Measurements from ENCODE around the gene TOM1L2. TPM values are rescaled to one million over a fixed set of nuclear protein-coding genes. Genes with fewer than 3 reads are reported as not detected.
"Not testable (repeated sequence)": the region's sequence is repeated elsewhere in the genome, so short reads cannot be mapped to it uniquely, and the experiment has no call there.

TOM1L2 gene
- total RNA-seq, 1 donor from 2014 or later = 16.3 TPM

GRCh38 chr17:17810084-17810894, 161.9 kb downstream of the TOM1L2 start:
- Histone ChIP-seq H3K36me3 (ENCODE audit: control insufficient read depth, insufficient read depth, low read length) (peaks cover 9% of the 10 kb centered on the region), H3K27me3 (ENCODE audit: control insufficient read depth, insufficient read depth, low read length) (no peaks in the 10 kb centered on the region), H3K4me3 (ENCODE audit: low read depth, low read length) (no peak overlapping the region)
- no peak for DNase-seq (ENCODE audit: low read depth)
- no peak for TF ChIP-seq CTCF (IDR thresholded peaks at IDR 0.05; ENCODE audit: insufficient read depth, low read length, poor library complexity, severe bottlenecking)

- no peak for DNase-seq (ENCODE audit: low read depth)
- Histone ChIP-seq H3K4me3 (ENCODE audit: low read depth, low read length) (no peak overlapping the region), H3K36me3 (ENCODE audit: control insufficient read depth, insufficient read depth, low read length) (peaks cover 9% of the 10 kb centered on the region), H3K27me3 (ENCODE audit: control insufficient read depth, insufficient read depth, low read length) (no peaks in the 10 kb centered on the region)
- no peak for TF ChIP-seq CTCF (IDR thresholded peaks at IDR 0.05; ENCODE audit: insufficient read depth, low read length, poor library complexity, severe bottlenecking)
Observed at GRCh38 chr17:17809531-17810083, 162.6 kb downstream of the TOM1L2 start.

- no peaks in the 10 kb centered on the region for H3K27me3 ChIP-seq (ENCODE audit: control insufficient read depth, insufficient read depth, low read length)
- H3K36me3 ChIP-seq (ENCODE audit: control insufficient read depth, insufficient read depth, low read length) = peaks cover 10% of the 10 kb centered on the region
- no peak overlapping the region for H3K4me3 ChIP-seq (ENCODE audit: low read depth, low read length)
- no peak for DNase-seq (ENCODE audit: low read depth)
- TF ChIP-seq CTCF (IDR thresholded peaks at IDR 0.05; ENCODE audit: insufficient read depth, low read length, poor library complexity, severe bottlenecking) = no peak
Observed at GRCh38 chr17:17808706-17809432, 163.3 kb downstream of the TOM1L2 start.

GRCh38 chr17:17808200-17808599, 164.0 kb downstream of the TOM1L2 start:
- not testable (repeated sequence) for DNase-seq (ENCODE audit: low read depth); H3K27me3 ChIP-seq (ENCODE audit: control insufficient read depth, insufficient read depth, low read length); H3K36me3 ChIP-seq (ENCODE audit: control insufficient read depth, insufficient read depth, low read length); H3K4me3 ChIP-seq (ENCODE audit: low read depth, low read length)

- TF ChIP-seq CTCF (IDR thresholded peaks at IDR 0.05; ENCODE audit: insufficient read depth, low read length, poor library complexity, severe bottlenecking) = no peak
Observed at GRCh38 chr17:17807440-17807839, 164.8 kb downstream of the TOM1L2 start.

GRCh38 chr17:17806611-17807274, 165.5 kb downstream of the TOM1L2 start:
- no peak for TF ChIP-seq CTCF (IDR thresholded peaks at IDR 0.05; ENCODE audit: insufficient read depth, low read length, poor library complexity, severe bottlenecking)
- Histone ChIP-seq H3K36me3 (ENCODE audit: control insufficient read depth, insufficient read depth, low read length) (peaks cover 6% of the 10 kb centered on the region), H3K4me3 (ENCODE audit: low read depth, low read length) (no peak overlapping the region), H3K27me3 (ENCODE audit: control insufficient read depth, insufficient read depth, low read length) (no peaks in the 10 kb centered on the region)
- no peak for DNase-seq (ENCODE audit: low read depth)

More at GRCh38 chr17:17807440-17807839, 164.8 kb downstream of the TOM1L2 start:
- Histone ChIP-seq H3K27me3 (ENCODE audit: control insufficient read depth, insufficient read depth, low read length) (no peaks in the 10 kb centered on the region), H3K4me3 (ENCODE audit: low read depth, low read length) (no peak overlapping the region), H3K36me3 (ENCODE audit: control insufficient read depth, insufficient read depth, low read length) (peaks cover 6% of the 10 kb centered on the region)
- no peak for DNase-seq (ENCODE audit: low read depth)

All from kidney epithelial cell (primary cell).